ENCODE data around the gene KDM6B.

KDM6B gene

DNA sequence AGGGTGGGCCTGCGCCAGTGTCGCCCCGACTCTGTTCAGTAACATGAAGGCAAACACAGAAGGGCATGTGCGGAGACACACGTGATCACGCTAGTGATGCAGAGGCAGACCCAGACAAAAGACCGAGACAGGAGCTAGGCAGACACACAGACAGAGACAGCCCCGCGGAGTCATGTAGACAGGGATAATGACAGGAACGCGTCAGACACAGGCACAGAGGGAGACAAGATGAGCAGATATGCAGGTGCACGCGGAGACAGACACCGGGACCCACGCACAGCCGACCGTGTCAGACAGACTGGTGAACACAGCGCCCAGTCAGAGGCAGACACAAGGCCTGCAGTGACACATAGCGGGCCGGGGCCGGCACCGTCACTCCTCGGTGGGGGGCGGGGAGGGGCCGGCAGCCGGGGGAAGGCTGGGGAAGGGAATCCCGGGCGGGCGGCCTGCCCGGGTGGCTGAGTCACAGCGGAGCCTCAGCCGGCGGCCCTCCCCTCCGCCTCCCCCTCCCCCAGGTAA lies 7.4 kb downstream of the KDM6B start:
- peak; percentile 76 for DNase-seq (ENCODE audit: low read depth, low spot score)

- peak; percentile 70 for DNase-seq (ENCODE audit: low read depth, low spot score)
These were observed 7.9 kb downstream of the KDM6B start for GRCh38 chr17:7841915-7842379.

GRCh38 chr17:7842380-7843256 lies 8.6 kb downstream of the KDM6B start:
- DNase-seq (ENCODE audit: low read depth, low spot score): peak; percentile 91

GRCh38 chr17:7843257-7843535 lies 9.2 kb downstream of the KDM6B start:
- no peak for DNase-seq (ENCODE audit: low read depth, low spot score)

- DNase-seq (ENCODE audit: low read depth, low spot score): peak; percentile 88
These were observed 9.7 kb downstream of the KDM6B start for GRCh38 chr17:7843536-7844291.

DNA sequence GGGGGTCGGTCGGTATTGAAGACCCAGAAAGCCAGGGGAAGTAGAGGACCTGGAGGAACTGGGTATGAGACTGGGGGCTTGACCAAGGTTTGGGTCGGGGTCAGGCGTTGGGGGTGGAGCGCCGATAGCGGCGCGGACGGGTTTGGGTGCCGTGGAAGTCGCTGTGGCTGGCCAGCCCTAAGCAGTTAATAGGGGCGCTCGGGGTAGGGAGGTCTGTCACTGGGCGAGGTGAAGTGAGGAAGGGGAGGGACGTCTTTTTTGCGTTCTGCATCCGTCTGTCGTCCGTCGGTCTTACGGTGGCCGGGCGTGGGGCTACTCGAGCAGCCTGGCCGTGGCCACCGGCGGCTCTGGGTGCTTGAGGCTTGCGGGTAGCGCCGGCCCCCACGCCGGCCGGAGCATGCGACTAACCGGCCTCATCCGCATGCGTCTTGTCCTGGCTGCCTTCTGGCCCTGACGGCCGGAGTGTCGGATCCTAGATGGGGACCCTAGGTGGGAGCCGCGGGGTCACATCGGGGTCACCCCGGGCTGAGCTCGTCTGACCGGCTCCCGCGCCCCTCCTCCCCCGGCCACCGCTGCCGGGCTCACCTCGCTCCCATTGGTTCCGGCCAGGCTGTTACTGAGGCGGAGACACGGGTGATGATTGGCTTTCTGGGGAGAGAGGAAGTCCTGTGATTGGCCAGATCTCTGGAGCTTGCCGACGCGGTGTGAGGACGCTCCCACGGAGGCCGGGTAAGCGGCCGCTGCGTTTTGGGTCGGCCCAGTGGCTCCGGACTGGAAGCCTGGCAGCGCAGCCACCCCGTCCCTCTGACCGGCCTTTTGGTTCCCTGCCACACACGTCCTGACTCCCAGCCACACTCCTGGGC lies 10.5 kb downstream of the KDM6B start:
- peak; percentile 81 for DNase-seq (ENCODE audit: low read depth, low spot score)

DNA sequence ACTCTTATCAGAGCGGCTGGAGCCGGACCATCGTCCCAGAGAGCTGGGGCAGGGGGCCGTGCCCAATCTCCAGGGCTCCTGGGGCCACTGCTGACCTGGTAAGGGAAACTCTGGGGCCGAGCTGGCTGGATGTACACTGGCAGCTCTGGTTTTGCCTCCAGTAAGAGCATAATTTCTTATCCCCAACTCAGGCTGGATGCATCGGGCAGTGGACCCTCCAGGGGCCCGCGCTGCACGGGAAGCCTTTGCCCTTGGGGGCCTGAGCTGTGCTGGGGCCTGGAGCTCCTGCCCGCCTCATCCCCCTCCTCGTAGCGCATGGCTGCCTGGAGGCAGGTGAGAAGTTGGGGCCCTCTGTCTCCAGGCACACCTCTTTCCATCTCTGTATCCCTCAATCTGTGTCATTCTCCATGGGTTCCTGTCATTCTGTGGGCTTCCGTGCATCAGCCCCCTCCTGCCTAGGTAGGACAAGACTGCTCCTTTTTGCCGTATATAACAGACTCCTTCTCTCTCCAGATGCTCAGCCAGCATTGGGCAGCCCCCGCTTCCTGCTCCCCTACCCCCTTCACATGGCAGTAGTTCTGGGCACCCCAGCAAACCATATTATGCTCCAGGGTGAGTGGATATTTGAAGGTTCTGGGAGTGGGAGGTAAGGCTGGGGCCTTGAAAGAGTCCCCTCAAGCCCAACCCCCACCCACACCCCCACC lies 11.5 kb downstream of the KDM6B start:
- no peak for DNase-seq (ENCODE audit: low read depth, low spot score)

DNA sequence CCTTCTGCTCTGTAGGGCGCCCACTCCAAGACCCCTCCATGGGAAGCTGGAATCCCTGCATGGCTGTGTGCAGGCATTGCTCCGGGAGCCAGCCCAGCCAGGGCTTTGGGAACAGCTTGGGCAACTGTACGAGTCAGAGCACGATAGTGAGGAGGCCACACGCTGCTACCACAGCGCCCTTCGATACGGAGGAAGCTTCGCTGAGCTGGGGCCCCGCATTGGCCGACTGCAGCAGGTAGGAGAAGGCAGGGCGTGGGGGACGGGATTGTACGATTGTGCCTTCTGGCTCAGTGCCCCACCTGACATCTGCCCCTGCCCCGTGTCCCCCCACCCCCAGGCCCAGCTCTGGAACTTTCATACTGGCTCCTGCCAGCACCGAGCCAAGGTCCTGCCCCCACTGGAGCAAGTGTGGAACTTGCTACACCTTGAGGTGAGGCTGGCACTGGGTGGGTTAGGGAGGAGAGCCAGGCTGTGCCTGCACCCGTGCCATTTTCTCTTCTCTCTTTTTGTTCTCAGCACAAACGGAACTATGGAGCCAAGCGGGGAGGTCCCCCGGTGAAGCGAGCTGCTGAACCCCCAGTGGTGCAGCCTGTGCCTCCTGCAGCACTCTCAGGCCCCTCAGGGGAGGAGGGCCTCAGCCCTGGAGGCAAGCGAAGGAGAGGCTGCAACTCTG lies 12.2 kb downstream of the KDM6B start:
- no peak for DNase-seq (ENCODE audit: low read depth, low spot score)

- DNase-seq (ENCODE audit: low read depth, low spot score): no peak
These were observed 13.0 kb downstream of the KDM6B start for GRCh38 chr17:7846765-7847661.

DNA sequence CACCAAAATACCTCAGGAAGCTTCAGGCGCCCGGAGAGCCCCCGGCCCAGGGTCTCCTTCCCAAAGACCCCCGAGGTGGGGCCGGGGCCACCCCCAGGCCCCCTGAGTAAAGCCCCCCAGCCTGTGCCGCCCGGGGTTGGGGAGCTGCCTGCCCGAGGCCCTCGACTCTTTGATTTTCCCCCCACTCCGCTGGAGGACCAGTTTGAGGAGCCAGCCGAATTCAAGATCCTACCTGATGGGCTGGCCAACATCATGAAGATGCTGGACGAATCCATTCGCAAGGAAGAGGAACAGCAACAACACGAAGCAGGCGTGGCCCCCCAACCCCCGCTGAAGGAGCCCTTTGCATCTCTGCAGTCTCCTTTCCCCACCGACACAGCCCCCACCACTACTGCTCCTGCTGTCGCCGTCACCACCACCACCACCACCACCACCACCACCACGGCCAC lies 14.1 kb downstream of the KDM6B start:
- DNase-seq (ENCODE audit: low read depth, low spot score): no peak

- no peak for DNase-seq (ENCODE audit: low read depth, low spot score)
These were observed 14.7 kb downstream of the KDM6B start for GRCh38 chr17:7848739-7849129.

GRCh38 chr17:7849130-7849750 lies 15.2 kb downstream of the KDM6B start:
- DNase-seq (ENCODE audit: low read depth, low spot score): no peak

GRCh38 chr17:7849751-7850504 lies 15.9 kb downstream of the KDM6B start:
- DNase-seq (ENCODE audit: low read depth, low spot score): no peak

DNA sequence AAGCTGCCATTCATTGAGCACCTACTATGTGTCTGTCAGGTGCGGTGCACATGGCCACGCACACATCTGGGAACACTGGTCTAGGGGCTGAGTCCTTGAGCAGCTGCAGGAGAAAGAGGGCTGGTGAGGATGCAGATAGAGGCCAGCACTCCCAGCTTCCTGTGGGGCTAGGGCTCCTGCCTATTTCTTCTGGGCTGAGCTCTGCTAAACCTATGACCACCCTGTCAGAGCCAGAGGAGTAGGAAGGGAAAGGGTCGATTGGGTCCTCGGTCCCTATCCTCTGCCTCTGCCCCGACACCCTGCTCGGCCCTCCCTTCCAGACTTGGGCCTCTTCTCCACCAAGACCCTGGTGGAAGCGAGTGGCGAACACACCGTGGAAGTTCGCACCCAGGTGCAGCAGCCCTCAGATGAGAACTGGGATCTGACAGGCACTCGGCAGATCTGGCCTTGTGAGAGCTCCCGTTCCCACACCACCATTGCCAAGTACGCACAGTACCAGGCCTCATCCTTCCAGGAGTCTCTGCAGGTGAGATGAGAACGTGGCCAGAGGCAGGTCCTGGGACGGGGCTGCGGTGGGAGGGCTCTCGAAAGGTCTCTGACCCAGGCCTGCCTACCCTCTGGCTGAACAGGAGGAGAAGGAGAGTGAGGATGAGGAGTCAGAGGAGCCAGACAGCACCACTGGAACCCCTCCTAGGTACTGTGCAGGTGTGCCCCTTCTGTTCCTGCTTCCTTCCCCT lies 16.9 kb downstream of the KDM6B start:
- no peak for DNase-seq (ENCODE audit: low read depth, low spot score)

DNA sequence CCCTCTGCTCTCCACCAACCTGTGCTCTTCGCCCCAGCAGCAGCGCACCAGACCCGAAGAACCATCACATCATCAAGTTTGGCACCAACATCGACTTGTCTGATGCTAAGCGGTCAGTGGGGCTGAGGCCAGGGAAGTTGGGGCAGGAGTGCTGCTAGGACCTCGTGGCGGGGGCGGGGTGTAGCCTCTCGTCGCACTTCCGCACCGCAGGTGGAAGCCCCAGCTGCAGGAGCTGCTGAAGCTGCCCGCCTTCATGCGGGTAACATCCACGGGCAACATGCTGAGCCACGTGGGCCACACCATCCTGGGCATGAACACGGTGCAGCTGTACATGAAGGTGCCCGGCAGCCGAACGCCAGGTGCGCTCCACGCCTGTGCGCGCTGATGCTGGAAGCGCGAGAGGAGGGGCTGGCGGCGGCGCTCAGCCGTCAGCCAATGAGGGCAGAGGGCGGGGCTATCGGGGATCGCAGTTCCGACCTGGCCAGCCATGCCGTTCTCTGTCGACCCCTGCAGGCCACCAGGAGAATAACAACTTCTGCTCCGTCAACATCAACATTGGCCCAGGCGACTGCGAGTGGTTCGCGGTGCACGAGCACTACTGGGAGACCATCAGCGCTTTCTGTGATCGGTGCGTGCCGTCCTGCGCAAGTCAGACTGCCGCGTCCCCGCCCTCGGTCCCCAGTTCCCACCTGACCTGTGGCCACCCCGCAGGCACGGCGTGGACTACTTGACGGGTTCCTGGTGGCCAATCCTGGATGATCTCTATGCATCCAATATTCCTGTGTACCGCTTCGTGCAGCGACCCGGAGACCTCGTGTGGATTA lies 17.6 kb downstream of the KDM6B start:
- DNase-seq (ENCODE audit: low read depth, low spot score): peak; percentile 86

DNA sequence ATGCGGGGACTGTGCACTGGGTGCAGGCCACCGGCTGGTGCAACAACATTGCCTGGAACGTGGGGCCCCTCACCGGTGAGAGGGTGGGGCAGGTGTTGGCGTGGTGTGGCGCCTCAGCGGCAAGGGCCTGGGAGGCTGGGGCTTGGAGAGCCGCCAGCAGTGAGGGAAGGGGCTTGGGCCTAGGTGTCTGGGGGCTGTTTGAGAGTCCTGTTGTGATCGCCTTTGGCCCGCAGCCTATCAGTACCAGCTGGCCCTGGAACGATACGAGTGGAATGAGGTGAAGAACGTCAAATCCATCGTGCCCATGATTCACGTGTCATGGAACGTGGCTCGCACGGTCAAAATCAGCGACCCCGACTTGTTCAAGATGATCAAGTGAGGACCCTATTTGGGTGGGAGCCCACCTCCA lies 18.2 kb downstream of the KDM6B start:
- no peak for DNase-seq (ENCODE audit: low read depth, low spot score)
